GM18505 (cell line): ENCODE results near the gene GAB2.

Source experiments
- ATAC-seq: cut with Tn5 transposase; IDR thresholded peaks from one replicate; pipeline ENCODE4 v1.9.1; 2021; ENCODE audit not compliant: unreplicated experiment
- POLR2A ChIP-seq: IDR thresholded peaks from 4 replicates; pipeline ENCODE4 v1.6.1; 2011; ENCODE audit warnings: borderline replicate concordance; ENCODE audit not compliant: insufficient read depth, insufficient read length; ENCODE audit errors: extremely low read depth

GAB2 gene

DNA sequence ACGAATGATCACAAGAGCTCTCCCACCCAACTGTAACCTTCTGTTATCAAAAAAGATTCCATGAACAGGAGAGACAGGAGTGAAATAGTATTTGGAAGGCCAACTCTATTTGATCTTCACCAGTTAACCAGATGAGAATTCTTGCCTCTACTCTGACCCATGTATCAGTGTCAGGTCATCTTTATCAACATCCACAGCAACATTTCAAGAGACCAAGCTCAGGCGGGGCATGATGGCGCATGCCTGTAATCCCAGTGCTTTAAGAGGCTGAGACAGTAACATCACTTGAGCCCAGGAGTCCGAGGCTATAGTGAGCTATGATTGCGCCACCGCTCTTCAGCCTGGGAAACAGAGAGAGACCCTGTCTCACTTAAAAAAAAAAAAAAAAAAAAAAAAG, 62.3 kb downstream of the GAB2 start:
- no peak for TF ChIP-seq POLR2A
- no peak for ATAC-seq

DNA sequence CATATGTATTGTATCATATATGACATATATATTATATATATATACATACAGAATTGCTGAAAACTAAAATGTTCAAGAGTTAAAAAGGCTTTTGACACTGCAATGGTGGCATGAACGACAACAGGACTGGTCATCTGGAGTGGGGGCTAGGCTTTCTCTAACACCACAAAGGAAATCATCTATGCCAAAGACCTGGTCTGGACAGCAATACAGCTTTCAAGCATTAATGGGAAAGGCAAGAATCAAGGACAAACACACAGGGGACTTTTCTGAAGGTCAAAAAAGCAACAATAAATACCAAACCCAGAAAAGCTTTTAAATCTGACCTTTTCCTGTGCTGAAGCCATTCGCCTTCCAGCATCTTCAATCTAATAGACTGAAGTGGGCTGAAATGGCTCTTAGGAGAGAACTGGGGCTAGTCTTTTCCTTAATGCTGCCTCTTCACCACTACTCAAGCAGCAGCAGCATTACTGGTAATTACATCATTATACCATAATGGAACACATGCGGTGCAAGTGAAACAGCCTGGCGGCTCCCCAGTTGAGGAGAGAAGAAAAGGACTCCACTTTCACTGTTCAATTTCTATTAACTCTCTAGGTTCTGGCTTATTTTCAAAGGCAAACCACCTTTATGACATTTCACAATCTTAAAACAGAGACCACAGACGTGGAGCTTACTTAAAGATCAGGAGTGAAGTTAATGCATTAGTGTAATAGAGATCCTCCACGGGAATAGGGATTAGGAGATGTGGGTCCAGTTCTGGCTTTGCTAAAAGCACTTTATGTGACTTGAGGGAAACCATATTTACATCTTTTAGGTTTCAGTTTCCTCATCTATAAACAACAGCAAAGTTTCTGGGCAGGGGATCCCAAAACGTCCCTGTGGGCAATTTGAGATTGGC, 63.0 kb downstream of the GAB2 start:
- ATAC-seq = peak; percentile 60
- no peak for TF ChIP-seq POLR2A

DNA sequence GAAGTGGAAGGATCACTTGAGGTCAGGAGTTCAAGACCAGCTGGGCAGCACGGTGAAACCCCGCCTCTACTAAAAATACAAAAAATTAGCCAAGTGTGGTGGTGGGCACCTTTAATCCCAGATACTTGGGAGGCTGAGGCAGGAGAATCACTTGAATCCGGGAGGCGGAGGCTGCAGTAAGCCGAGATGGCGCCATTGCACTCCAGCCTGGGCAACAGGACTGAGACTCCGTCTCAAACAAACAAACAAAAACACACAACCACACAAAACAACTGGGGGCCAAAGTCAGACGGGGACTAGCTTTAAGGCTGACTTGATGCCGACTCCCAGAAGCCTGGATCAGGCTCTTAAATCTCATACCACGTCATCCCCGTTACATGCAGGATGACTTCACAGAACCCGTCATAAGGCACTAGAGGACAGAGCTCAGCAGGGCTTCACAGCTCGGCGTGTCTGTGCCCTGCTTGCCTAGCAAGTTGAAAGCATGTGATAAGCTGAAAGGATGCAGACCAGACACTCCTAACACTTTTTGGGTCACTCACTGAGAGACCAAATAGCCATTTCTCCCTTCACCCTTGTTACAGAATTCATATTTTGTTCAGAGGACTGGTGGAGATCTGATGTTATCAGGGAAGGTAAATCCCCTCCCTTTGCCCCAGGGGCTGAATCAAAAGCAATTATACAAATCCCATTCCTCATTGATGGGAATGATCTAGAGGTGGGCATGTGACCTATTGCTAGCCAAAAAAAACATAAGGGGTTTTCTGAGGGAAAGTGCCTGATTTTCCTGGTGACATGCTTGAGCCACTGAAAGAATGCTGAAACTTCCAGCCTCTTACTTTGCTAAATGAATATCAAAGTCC, 65.4 kb downstream of the GAB2 start:
- ATAC-seq = no peak
- TF ChIP-seq POLR2A = no peak

DNA sequence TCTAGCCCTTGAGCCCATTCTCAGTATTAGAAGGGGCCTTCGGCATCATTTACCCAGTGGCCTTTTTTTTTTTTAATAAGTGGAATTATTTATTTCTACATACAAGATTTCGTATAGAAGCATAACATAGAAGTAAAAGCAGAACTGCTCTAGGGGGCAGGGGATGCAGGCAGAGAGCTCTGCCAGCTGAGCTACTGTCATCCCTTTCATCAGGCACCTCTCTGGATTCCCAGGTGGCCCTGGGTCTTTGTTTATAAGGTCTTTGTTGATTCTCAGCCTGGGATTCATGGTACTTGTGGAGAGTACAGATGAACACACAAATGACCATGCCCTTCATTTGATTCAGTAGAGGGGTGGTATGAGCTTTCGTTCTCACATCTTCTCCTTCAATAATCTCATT, 66.4 kb downstream of the GAB2 start:
- ATAC-seq = no peak

DNA sequence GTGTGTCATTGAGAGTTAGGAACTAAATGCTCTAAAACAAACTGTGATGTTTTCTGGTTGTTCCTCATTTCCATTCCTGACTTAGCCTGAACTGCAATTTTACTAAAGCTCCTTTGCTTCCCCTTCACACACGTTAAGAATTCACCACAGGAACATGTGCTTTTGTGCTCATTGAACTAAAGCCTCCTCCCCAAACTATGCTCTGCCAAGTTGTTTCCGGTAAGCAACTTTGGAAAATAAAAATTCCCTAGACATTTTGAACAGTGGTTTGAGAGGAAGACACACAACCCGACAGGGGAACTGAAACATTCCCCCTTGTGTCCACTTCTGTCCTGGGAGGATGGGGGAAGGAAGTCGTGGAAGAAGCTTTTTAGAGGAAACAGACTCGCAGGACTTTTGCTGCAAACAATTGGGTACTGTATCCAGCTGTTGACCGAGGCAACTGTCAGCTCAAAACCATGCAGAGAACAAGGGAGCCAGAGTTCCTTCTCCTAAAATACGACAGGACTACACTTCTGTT, 66.9 kb downstream of the GAB2 start:
- no peak for TF ChIP-seq POLR2A
- no peak for ATAC-seq

More for the DNA sequence above, 66.4 kb downstream of the GAB2 start:
- no peak for TF ChIP-seq POLR2A

DNA sequence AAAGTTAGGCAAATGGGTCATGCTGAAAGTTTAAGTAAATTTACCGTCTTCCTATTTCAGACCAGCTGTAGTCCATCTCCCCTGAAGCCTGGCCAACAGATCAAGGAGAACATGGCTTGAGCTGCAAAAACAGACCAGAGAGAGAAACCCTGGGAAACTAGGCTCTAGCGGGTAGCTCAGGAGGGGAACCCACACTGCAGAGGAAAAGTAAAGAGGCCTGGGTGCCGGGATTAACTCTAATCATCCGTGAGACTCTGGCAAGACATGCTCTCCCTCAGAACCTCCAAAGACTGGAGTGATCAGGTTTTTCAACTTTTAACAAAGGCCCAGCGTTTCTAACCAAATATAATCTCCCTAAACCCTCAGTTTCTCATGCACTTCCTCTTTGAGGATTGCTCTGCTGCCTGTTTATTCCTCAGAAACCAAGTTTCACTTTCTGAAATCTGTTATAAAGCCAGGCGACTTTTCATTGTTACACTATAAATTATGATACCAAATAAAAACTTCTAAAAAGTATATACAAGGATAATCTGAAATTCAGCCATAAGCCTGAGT, 67.5 kb downstream of the GAB2 start:
- ATAC-seq = no peak
- TF ChIP-seq POLR2A = peak; percentile 16

DNA sequence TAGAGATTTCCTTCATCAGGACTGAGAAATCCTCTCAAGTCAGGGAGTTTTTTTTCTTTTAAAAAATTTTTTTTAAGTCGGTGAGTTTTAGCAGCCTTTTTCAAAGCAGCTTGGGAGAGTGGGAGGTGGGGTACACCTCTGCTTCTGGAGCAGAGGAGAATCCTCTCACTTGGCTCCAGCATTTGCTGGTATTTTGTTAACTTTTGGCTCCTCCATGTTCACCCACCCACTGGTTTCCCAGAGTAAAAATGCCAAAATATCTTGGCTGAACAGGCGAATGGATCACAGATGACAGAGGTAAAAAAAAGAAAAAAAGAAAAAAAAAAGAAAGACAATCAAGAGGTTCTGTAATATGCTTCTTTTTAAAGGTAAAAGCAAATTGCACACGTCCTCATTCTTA, 68.0 kb downstream of the GAB2 start:
- TF ChIP-seq POLR2A = no peak

DNA sequence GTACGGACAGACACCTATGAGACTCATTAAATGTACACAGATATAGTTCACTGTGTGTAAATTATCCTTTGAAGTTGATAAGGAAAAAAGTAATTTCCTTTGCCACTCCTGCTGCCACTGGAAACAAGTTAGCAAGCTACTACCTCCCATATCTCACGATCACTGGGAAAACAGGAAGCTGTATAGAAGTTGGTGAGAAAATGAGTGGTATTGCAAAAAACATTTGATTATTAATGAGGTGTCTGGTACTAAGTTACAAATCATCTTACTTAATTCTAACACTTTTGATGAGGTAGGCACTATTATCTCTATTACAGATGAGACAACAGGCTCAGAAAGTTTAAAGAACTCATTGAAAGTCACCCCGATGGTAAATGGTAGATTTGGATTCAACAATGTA, 68.5 kb downstream of the GAB2 start:
- TF ChIP-seq POLR2A = no peak
- no peak for ATAC-seq

More for the DNA sequence above, 68.0 kb downstream of the GAB2 start:
- ATAC-seq = no peak

DNA sequence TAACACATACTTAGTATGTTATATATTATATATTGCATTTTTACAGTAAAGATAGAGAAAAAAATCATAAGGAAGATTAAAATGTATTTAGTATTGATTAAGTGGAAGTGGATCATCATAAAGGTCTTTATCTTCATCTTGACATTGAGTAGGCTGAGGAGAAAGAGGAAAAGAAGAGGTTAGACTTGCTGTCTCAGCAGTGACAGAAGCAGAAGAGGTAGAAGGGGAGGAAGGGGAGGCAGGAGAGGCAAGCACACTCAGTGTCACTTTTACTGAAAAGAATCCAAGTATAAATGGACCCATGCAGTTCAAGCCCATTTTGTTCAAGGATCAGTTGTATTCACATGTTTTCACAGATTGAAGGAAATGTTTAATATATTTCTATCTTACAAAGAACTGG, 69.7 kb downstream of the GAB2 start:
- no peak for TF ChIP-seq POLR2A
- no peak for ATAC-seq

DNA sequence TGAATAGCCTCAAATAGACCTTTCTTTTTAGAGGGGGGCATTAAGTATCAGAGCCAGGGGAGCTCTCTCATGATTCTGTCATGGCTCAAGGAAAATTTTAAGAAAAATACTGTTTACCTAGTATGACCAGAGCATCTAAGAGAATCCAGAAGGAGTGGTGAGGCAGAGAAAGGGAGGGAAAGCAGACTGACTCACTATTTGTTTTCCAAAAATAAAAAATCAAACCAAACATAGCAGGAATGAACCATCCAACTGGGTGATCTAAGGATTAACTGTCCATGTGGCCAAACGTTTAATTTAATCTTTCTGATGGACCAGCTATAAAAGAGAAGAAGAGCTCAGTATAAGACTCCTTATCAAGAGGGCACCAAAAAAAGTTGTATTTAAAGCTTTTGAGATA, 70.8 kb downstream of the GAB2 start:
- no peak for TF ChIP-seq POLR2A
- ATAC-seq = no peak

DNA sequence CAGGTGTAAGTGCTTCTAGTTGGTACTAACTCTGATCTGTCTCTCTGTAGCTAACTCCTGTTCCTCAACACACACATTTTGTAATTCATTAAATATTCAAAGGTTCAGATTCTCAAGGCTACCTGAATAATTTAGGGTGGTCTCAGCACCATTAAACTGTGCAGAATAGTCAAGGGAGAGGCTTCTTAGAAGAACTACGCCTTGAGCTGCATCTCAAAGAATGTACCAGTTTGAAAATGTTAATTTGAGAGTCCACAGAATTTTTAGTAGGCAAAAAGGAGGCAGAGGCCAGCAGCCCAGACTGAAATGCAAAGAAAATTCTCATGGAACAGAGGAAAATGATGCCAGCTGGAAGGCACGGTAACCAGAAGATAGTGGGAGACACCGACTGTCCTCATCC, 72.2 kb downstream of the GAB2 start:
- TF ChIP-seq POLR2A = no peak

DNA sequence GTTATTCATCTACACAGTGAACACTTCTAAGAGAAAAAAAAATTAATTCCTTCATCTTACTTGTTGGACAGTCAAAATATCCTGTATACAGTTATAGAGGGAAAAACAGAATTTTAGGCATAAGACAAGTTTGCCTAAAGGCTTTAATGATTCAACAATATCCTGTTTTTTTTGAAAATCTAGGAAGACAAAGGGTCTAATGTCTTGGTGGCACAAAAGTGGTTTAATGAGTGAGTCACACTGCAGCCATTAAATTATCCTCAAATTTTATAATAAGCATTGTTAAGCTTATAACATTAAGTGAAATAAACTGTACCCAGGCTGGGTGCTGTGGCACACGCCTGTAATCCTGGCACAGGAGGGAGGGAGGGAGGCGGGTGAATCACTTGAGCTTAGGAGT, 72.9 kb downstream of the GAB2 start:
- ATAC-seq = no peak

More for the DNA sequence above, 72.2 kb downstream of the GAB2 start:
- ATAC-seq = no peak

DNA sequence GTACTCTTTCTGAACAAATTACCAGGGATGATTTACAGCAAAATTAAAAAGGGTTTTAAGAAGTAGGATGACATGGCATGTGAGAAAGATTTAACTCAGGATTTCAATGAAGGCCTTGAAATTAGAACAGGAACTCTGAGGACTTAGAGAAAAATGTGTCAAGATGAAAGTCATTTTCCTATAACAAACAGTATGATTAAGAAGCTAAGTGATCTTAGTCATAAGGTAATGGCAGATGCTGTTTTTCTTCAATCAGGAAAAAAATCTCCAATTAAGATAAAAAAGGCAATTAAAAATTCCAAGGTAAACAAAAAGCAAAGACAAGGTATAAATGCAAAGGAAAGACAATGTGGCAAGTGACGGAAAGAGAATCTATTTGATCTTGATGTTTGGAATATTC, 73.5 kb downstream of the GAB2 start:
- TF ChIP-seq POLR2A = no peak
- ATAC-seq = no peak

More for the DNA sequence above, 72.9 kb downstream of the GAB2 start:
- no peak for TF ChIP-seq POLR2A
